ENCODE measurements around the gene MLLT10. TPM values are rescaled to one million over a fixed set of nuclear protein-coding genes. Genes with fewer than 3 reads are reported as not detected.
"Not testable (repeated sequence)": the region's sequence is repeated elsewhere in the genome, so short reads cannot be mapped to it uniquely, and the experiment has no call there.

Gene MLLT10
- total RNA-seq, 1 experiment from 2014 or later: 60.1 TPM

GRCh38 chr10:21534604-21535493 is 817 bp downstream of the MLLT10 start (continued):
- TF ChIP-seq EMX1 (CRISPR knock-in tag; IDR thresholded peaks at IDR 0.05) (no peak), ZBTB21 (CRISPR knock-in tag; IDR thresholded peaks at IDR 0.05; ENCODE audit: borderline replicate concordance) (no peak), TP53 (CRISPR knock-in tag; IDR thresholded peaks at IDR 0.05) (no peak), JUN (CRISPR knock-in tag; IDR thresholded peaks at IDR 0.05) (no peak), ARID4B (CRISPR knock-in tag; IDR thresholded peaks at IDR 0.05; ENCODE audit: borderline replicate concordance) (peak; percentile 33; the same call in 1 of the 2 replicates), ZNF425 (CRISPR knock-in tag; conservative IDR thresholded peaks at IDR 0.05) (no peak), PREB (CRISPR knock-in tag; IDR thresholded peaks at IDR 0.05; ENCODE audit: borderline replicate concordance) (no peak)
- TF ChIP-seq, protein P1, sequence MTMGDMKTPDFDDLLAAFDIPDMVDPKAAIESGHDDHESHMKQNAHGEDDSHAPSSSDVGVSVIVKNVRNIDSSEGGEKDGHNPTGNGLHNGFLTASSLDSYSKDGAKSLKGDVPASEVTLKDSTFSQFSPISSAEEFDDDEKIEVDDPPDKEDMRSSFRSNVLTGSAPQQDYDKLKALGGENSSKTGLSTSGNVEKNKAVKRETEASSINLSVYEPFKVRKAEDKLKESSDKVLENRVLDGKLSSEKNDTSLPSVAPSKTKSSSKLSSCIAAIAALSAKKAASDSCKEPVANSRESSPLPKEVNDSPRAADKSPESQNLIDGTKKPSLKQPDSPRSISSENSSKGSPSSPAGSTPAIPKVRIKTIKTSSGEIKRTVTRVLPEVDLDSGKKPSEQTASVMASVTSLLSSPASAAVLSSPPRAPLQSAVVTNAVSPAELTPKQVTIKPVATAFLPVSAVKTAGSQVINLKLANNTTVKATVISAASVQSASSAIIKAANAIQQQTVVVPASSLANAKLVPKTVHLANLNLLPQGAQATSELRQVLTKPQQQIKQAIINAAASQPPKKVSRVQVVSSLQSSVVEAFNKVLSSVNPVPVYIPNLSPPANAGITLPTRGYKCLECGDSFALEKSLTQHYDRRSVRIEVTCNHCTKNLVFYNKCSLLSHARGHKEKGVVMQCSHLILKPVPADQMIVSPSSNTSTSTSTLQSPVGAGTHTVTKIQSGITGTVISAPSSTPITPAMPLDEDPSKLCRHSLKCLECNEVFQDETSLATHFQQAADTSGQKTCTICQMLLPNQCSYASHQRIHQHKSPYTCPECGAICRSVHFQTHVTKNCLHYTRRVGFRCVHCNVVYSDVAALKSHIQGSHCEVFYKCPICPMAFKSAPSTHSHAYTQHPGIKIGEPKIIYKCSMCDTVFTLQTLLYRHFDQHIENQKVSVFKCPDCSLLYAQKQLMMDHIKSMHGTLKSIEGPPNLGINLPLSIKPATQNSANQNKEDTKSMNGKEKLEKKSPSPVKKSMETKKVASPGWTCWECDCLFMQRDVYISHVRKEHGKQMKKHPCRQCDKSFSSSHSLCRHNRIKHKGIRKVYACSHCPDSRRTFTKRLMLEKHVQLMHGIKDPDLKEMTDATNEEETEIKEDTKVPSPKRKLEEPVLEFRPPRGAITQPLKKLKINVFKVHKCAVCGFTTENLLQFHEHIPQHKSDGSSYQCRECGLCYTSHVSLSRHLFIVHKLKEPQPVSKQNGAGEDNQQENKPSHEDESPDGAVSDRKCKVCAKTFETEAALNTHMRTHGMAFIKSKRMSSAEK (CRISPR knock-in tag; IDR thresholded peaks at IDR 0.05; ENCODE audit: borderline replicate concordance): no peak

DNA sequence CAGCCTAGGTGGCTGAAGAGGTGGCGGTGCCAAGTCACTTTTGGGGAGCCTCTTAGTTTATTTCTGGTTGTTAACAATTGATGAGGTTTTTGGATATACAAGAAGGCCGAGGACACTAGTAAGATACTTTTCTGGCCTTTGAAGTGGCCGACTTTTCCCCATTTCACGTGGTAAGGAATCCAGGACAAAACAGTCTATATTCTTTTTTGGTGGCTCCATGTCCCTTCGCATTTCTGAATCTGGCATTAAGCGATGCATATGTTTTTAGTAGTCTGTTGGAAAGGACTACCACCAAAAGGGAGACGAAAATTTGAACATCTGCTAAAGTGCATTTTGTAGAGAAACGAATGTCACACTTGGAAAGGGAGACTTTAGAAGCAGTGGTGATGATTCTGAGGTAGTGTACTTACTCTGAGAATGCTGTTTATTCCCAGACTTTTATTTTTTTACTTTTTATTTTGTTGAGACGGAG is 1.5 kb downstream of the MLLT10 start:
- Mint-ChIP-seq H3K9me3 (no peaks in the 10 kb centered on the region), H3K36me3 (peaks cover 22% of the 10 kb centered on the region), H3K4me1 (peaks cover 37% of the 10 kb centered on the region), H3K27me3 (ENCODE audit: low read depth) (no peaks in the 10 kb centered on the region), H3K4me3 (peak overlapping the region; percentile 76), H3K27ac (peak overlapping the region; percentile 87)
- ATAC-seq: no peak
- no peak for DNase-seq (ENCODE audit: low spot score)
- TF ChIP-seq JAZF1 (CRISPR knock-in tag; IDR thresholded peaks at IDR 0.05): no peak
- no peak for TF ChIP-seq EMX1 (CRISPR knock-in tag; IDR thresholded peaks at IDR 0.05)
- no peak for TF ChIP-seq SP1 (CRISPR knock-in tag; conservative IDR thresholded peaks at IDR 0.05)
- no peak for TF ChIP-seq ZNF425 (CRISPR knock-in tag; conservative IDR thresholded peaks at IDR 0.05)
- TF ChIP-seq ZNF138 (CRISPR knock-in tag; conservative IDR thresholded peaks at IDR 0.05): no peak
- no peak for TF ChIP-seq ZNF281 (CRISPR knock-in tag; IDR thresholded peaks at IDR 0.05)
- ChIA-PET CTCF (no interaction called here), POLR2A (interaction anchor here (0.8 kb wide), 1 partner anchor 26 kb away, joined by 3 read pairs; no protein-coding TSS in a partner anchor)

GRCh38 chr10:21535976-21536375 is 1.9 kb downstream of the MLLT10 start:
- H3K36me3 Mint-ChIP-seq: peaks cover 26% of the 10 kb centered on the region
- ATAC-seq; CTCF ChIA-PET; H3K9me3 Mint-ChIP-seq; H3K27ac Mint-ChIP-seq; H3K27me3 Mint-ChIP-seq (ENCODE audit: low read depth); DNase-seq (ENCODE audit: low spot score): not testable (repeated sequence)
- H3K4me1 Mint-ChIP-seq: peaks cover 32% of the 10 kb centered on the region
- POLR2A ChIA-PET: interaction anchor here (0.8 kb wide), 1 partner anchor 27 kb away, joined by 3 read pairs; no protein-coding TSS in a partner anchor
- H3K4me3 Mint-ChIP-seq: peak overlapping the region; percentile 76

Measured in WTC11 (cell line).